Pancreas (tissue), 10 donors: ENCODE data around the gene LRRC34. TPM values are rescaled to one million over a fixed set of nuclear protein-coding genes. Genes with fewer than 3 reads are reported as not detected.

Experiments
- ATAC-seq, 4 donors: fragments of 200-7000 bp; cut with Tn5 transposase; one replicate each; pipeline versions ENCODE4 v1.8.0 to v1.9.1; 2020; ENCODE audit warnings: mild to moderate bottlenecking in 4 of 4, moderate library complexity in 4 of 4
- DNase-seq, 6 donors: peaks; one replicate each; pipeline ENCODE4 v3.0.0-alpha.2; 2020
- FAIRE-seq: peaks from 2 replicates; lab custom pipeline; 2012; peaks lifted over from hg19 to GRCh38; lab: Jason Lieb, UNC
- H3K27ac ChIP-seq, 4 donors: fragments of 200-600 bp; sonication (generic); 1 replicate in 3 of 4; 2 replicates in 1 of 4; pipeline versions ENCODE4 v1.5.0 to v1.8.0; 2020
- H3K27me3 ChIP-seq, 4 donors: fragments of 200-600 bp; one replicate each; pipeline ENCODE4 v1.8.0; 2021
- H3K36me3 ChIP-seq, 3 donors: fragments of 200-600 bp; sonication (generic) in 1 of 3; one replicate each; pipeline versions ENCODE4 v1.5.0 to v1.8.0; 2020 to 2021
- H3K4me1 ChIP-seq, 3 donors: fragments of 200-600 bp; one replicate each; pipeline ENCODE4 v1.8.0; 2021
- H3K4me3 ChIP-seq, 4 donors: fragments of 200-600 bp; sonication (generic) in 2 of 4; one replicate each; pipeline versions ENCODE4 v1.5.0 to v1.8.0; 2020 to 2021
- H3K9me3 ChIP-seq, 4 donors: fragments of 200-600 bp; one replicate each; pipeline ENCODE4 v1.8.0; 2021
- CTCF ChIP-seq, 4 donors: fragments of 200-600 bp; sonication (generic) in 3 of 4; IDR thresholded peaks; one replicate each; pipeline versions ENCODE4 v1.5.0 to v1.8.0; 2021; ENCODE audit warnings: antibody characterized with exemption in 4 of 4
- WGBS, 2 donors: extraction: QIAGEN DNeasy Blood & Tissue Kit; methylation state at CpG; one replicate each; pipeline ENCODE4 v1.1.7; 2013; 5-methylcytosine and 5-hydroxymethylcytosine counted together
- intact Hi-C, 3 donors: fragments of 100-400 bp; cut with DNase I; formaldehyde crosslinking; loops; one replicate each; pipeline versions ENCODE4 v1.11.1 to v1.14.2; 2022
- polyA plus RNA-seq, 2 donors: library from polyadenylated mRNA; stranded (reverse); fragments of 200-250 nt; gene quantifications; one replicate each; pipeline ENCODE4 v1.2.3, GENCODE V29; 2013
- total RNA-seq, 6 donors: library from RNA; stranded (reverse); fragmentation: NEBNext Ultra II Directional in 4 of 6; extraction: Animal tissue kit (Norgen Biotek cat#: 25700) in 4 of 6; gene quantifications; one replicate each; pipeline versions ENCODE4 v1.2.1 to v1.2.4, GENCODE V29; 2021 to 2023
- donor health status: healthy with polysubstance abuse.
- donor health status: DM: no; HTN: no; CAD: no; lungs with moderate emphysema.
- donor health status: DM: no; HTN: no; CAD: no.
- donor health status: control.
- donor health status: control.
- donor health status: Bipolar disorder and iron deficiency.
- donor health status: DM: yes; HTN: yes; CAD: no.
- donor health status: DM: no; HTN: no; CAD: no.
- donor health status: DM: no; HTN: no; CAD: no.
- donor health status: DM: yes; HTN: yes; CAD: no.

LRRC34 gene
- total and polyA plus RNA-seq, 8 donors: 0.14 to 1.9 (median 0.74) TPM

DNA sequence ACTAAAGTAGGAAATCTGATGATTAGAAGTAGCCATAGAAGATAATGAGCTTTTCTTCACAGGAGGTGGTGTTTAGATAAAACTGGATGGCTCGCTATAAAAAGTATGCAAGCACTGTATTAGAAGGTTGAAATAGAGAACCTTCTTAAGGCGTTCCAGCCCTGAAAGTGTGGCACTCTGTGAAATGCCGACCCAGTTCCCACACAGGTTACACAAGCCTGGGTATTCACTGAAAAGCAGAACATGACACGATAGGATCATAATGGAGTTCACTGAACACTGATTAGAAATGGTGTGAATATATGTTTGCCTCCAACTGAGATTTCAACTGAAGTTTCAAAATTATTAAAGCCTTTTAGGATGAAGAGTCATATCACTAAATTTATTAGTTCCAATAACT, 15.0 kb upstream of the LRRC34 start:
- DNase-seq (no peak), ATAC-seq (no peak), FAIRE-seq (no peak)
- H3K9me3 ChIP-seq: no peaks in the 10 kb centered on the region
- no peaks in the 10 kb centered on the region for H3K36me3 ChIP-seq
- no peak overlapping the region for H3K4me3 ChIP-seq
- intact Hi-C loops: no loop called here
- H3K27ac ChIP-seq: no peak overlapping the region
- H3K4me1 ChIP-seq: no peaks in the 10 kb centered on the region
- WGBS, 2 donors: 84 to 91% methylated on average over 4 of the region's 4 CpGs
- no peaks in the 10 kb centered on the region for H3K27me3 ChIP-seq
- TF ChIP-seq CTCF (IDR thresholded peaks at IDR 0.05): no peak

GRCh38 chr3:169825316-169825715, 12.6 kb upstream of the LRRC34 start:
- Histone ChIP-seq H3K4me3 (no peak overlapping the region), H3K9me3 (no peaks in the 10 kb centered on the region), H3K36me3 (no peaks in the 10 kb centered on the region), H3K27ac (no peak overlapping the region), H3K27me3 (peaks cover 0 to 8% (median 0%) of the 10 kb centered on the region in 4 donors), H3K4me1 (no peaks in the 10 kb centered on the region)
- no peak for DNase-seq
- WGBS, 2 donors: 79 to 81% methylated on average over 3 of the region's 3 CpGs
- no peak for ATAC-seq
- no peak for FAIRE-seq
- intact Hi-C loops: no loop called here
- no peak for TF ChIP-seq CTCF (IDR thresholded peaks at IDR 0.05)

- ATAC-seq: no peak
These were observed 10.3 kb upstream of the LRRC34 start for GRCh38 chr3:169822983-169823382.

GRCh38 chr3:169822540-169822939, 9.8 kb upstream of the LRRC34 start:
- DNase-seq (no peak), FAIRE-seq (no peak)

More at GRCh38 chr3:169822983-169823382, 10.3 kb upstream of the LRRC34 start:
- Histone ChIP-seq H3K27ac (no peak overlapping the region), H3K4me3 (no peak overlapping the region), H3K36me3 (no peaks in the 10 kb centered on the region), H3K27me3 (peaks cover 0 to 8% (median 0%) of the 10 kb centered on the region in 4 donors), H3K4me1 (no peaks in the 10 kb centered on the region), H3K9me3 (no peaks in the 10 kb centered on the region)
- intact Hi-C loops: no loop called here
- no peak for TF ChIP-seq CTCF (IDR thresholded peaks at IDR 0.05)
- FAIRE-seq (no peak), DNase-seq (no peak)
- 41 to 57% methylated on average over 6 of the region's 6 CpGs for WGBS, 2 donors

More at GRCh38 chr3:169822540-169822939, 9.8 kb upstream of the LRRC34 start:
- intact Hi-C loops: no loop called here
- Histone ChIP-seq H3K9me3 (no peaks in the 10 kb centered on the region), H3K4me3 (no peak overlapping the region), H3K27ac (no peak overlapping the region), H3K36me3 (no peaks in the 10 kb centered on the region), H3K27me3 (peaks cover 0 to 8% (median 0%) of the 10 kb centered on the region in 4 donors), H3K4me1 (no peaks in the 10 kb centered on the region)
- no peak for ATAC-seq
- WGBS, 2 donors: 84 to 87% methylated on average over 20 of the region's 20 CpGs
- no peak for TF ChIP-seq CTCF (IDR thresholded peaks at IDR 0.05)
